K562 (cell line): ENCODE measurements around the gene ALOXE3. TPM values are rescaled to one million over a fixed set of nuclear protein-coding genes. Genes with fewer than 3 reads are reported as not detected.
A peak's percentile ranks its signal among the peaks of the same experiment; 100 is the strongest.

Source experiments
- ARID2 ChIP-seq: fragments of 450-650 bp; IDR thresholded peaks from 2 replicates; pipeline ENCODE4 v1.6.1; 2017; ENCODE audit warnings: antibody characterized with exemption, mild to moderate bottlenecking
- E4F1 ChIP-seq: fragments of 250-450 bp; sonication (Bioruptor Pico); IDR thresholded peaks from 2 replicates; pipeline ENCODE4 v1.5.0; 2021; ENCODE audit warnings: mild to moderate bottlenecking, borderline replicate concordance
- HCFC1 ChIP-seq: IDR thresholded peaks from 2 replicates; pipeline ENCODE4 v1.6.1; 2012; ENCODE audit warnings: low read depth, low read length, improper control_type of control experiment
- MBD1 ChIP-seq: fragments of 250-450 bp; sonication (Bioruptor Pico); IDR thresholded peaks from 2 replicates; pipeline ENCODE4 v1.8.0; 2022; ENCODE audit warnings: inconsistent platforms
- NCOR1 ChIP-seq: fragments of 450-650 bp; IDR thresholded peaks from 2 replicates; pipeline ENCODE4 v1.6.1; 2016; ENCODE audit warnings: mild to moderate bottlenecking, moderate library complexity
- NFYB ChIP-seq: IDR thresholded peaks from 2 replicates; pipeline ENCODE4 v1.6.1; 2011; ENCODE audit warnings: mild to moderate bottlenecking, moderate library complexity; ENCODE audit not compliant: insufficient read length; ENCODE audit errors: extremely low read depth
- NR0B1 ChIP-seq: fragments of 450-650 bp; IDR thresholded peaks from one replicate; pipeline ENCODE4 v1.6.1; 2018; ENCODE audit warnings: mild to moderate bottlenecking, moderate library complexity; ENCODE audit not compliant: partially characterized antibody
- PHB2 ChIP-seq: fragments of 450-650 bp; IDR thresholded peaks from 2 replicates; pipeline ENCODE4 v1.6.1; 2017; ENCODE audit warnings: low read depth
- PRDM10 ChIP-seq: fragments of 450-650 bp; IDR thresholded peaks from 2 replicates; pipeline ENCODE4 v1.6.1; 2018; ENCODE audit not compliant: partially characterized antibody
- SMAD2 ChIP-seq: fragments of 150-350 bp; IDR thresholded peaks from 2 replicates; pipeline ENCODE4 v1.6.1; 2014; ENCODE audit warnings: low read depth, mild to moderate bottlenecking, low read length
- TFAM ChIP-seq: fragments of 250-450 bp; sonication (Bioruptor Pico); conservative IDR thresholded peaks from 2 replicates; pipeline ENCODE4 v1.5.0; 2021; ENCODE audit warnings: mild to moderate bottlenecking, moderate library complexity
- ZBTB26 ChIP-seq: fragments of 450-650 bp; formaldehyde crosslinking; IDR thresholded peaks from 2 replicates; pipeline ENCODE4 v1.4.0; 2022; ENCODE audit warnings: missing genetic modification characterization
- ZEB2 ChIP-seq: fragments of 450-650 bp; IDR thresholded peaks from 2 replicates; pipeline ENCODE4 v1.6.1; 2016
- ZNF311 ChIP-seq: fragments of 250-450 bp; sonication (Bioruptor Pico); IDR thresholded peaks from 2 replicates; pipeline ENCODE4 v1.4.0; 2020; ENCODE audit warnings: mild to moderate bottlenecking, moderate library complexity
- ZNF398 ChIP-seq: fragments of 250-450 bp; sonication (Bioruptor Pico); IDR thresholded peaks from 2 replicates; pipeline ENCODE4 v1.8.0; 2021; ENCODE audit warnings: moderate library complexity, mild to moderate bottlenecking, inconsistent platforms
- polyA plus RNA-seq, 8 experiments: library from polyadenylated mRNA; depleted of rRNA in 4 of 8; stranded (reverse) in 5 of 8; unstranded in 3 of 8; fragments of >200 nt; fragmentation: Nextera tagmentation in 2 of 8; fragmentation: Illumina TruSeq in 1 of 8; extraction: Ambion mirVana in 2 of 8; extraction: Trizol in 1 of 8; gene quantifications; 2 replicates each; pipeline versions ENCODE4 v1.2.1 to v1.2.3, GENCODE V29; 2011 to 2014; ENCODE audit warnings: inconsistent platforms in 1 of 8, missing spikeins in 1 of 8
- total RNA-seq, 7 experiments: library from RNA; depleted of rRNA in 6 of 7; stranded (reverse); fragments of >200 nt in 6 of 7; fragmentation: Illumina TruSeq in 2 of 7; extraction: Trizol in 2 of 7; gene quantifications; 2 replicates each; pipeline versions ENCODE4 v1.2.1 to v1.2.3, GENCODE V29; 2011 to 2021; ENCODE audit warnings: low replicate concordance in 1 of 7

Gene ALOXE3
- total and polyA plus RNA-seq, 9 of the 15 experiments (the other 6 are each of a cell fraction or from before 2014, with no cell fraction given) = 0.04 TPM; not detected in 8

- TF ChIP-seq ZBTB26 (CRISPR knock-in tag) (no peak), HCFC1 (no peak), ZNF311 (CRISPR knock-in tag) (no peak), MBD1 (CRISPR knock-in tag) (no peak), E4F1 (no peak), PHB2 (no peak), PRDM10 (peak; percentile 58), NR0B1 (no peak), ZEB2 (no peak), SMAD2 (no peak), TFAM (CRISPR knock-in tag) (no peak), NFYB (peak; percentile 83), NCOR1 (peak; percentile 36; the same call in 1 of the 2 replicates), ARID2 (no peak), ZNF398 (CRISPR knock-in tag) (no peak)
Measured at GRCh38 chr17:8152112-8152775, 33.9 kb upstream of the ALOXE3 start, which contains the start of gene PER1 (continued).
